ENCODE data around the gene SLC25A3.
A peak's percentile ranks its signal among the peaks of the same experiment; 100 is the strongest.
"Not testable (repeated sequence)": the region's sequence is repeated elsewhere in the genome, so short reads cannot be mapped to it uniquely, and the experiment has no call there.

The SLC25A3 gene

GRCh38 chr12:98592825-98593322, 612 bp upstream of the SLC25A3 start:
- peak in 1 of 3 donors; percentile 3 for DNase-seq
- H3K4me3 ChIP-seq (ENCODE audit: insufficient read depth, low read depth, low read length, poor library complexity, severe bottlenecking): peak overlapping the region; percentile 91
- no peaks in the 10 kb centered on the region for H3K9me3 ChIP-seq (ENCODE audit: control insufficient read depth, low read length)
- no peaks in the 10 kb centered on the region for H3K27me3 ChIP-seq (replicated peaks; ENCODE audit: control insufficient read depth, insufficient read depth, low read length, poor library complexity, severe bottlenecking)
- peaks cover 8% of the 10 kb centered on the region for H3K4me1 ChIP-seq (ENCODE audit: control insufficient read depth, insufficient read depth, low read length, poor library complexity, severe bottlenecking)
- peak overlapping the region; percentile 98 for H3K27ac ChIP-seq (ENCODE audit: insufficient read depth, low read length, poor library complexity, severe bottlenecking)
- peaks cover 14% of the 10 kb centered on the region for H3K36me3 ChIP-seq (ENCODE audit: control insufficient read depth, insufficient read depth, low read length)

GRCh38 chr12:98594050-98594835, 757 bp downstream of the SLC25A3 start:
- peak overlapping the region; percentile 91 for H3K4me3 ChIP-seq (ENCODE audit: insufficient read depth, low read depth, low read length, poor library complexity, severe bottlenecking)
- peak overlapping the region; percentile 98 for H3K27ac ChIP-seq (ENCODE audit: insufficient read depth, low read length, poor library complexity, severe bottlenecking)
- no peak for DNase-seq
- peaks cover 8% of the 10 kb centered on the region for H3K4me1 ChIP-seq (ENCODE audit: control insufficient read depth, insufficient read depth, low read length, poor library complexity, severe bottlenecking)
- no peaks in the 10 kb centered on the region for H3K9me3 ChIP-seq (ENCODE audit: control insufficient read depth, low read length)
- H3K27me3 ChIP-seq (replicated peaks; ENCODE audit: control insufficient read depth, insufficient read depth, low read length, poor library complexity, severe bottlenecking): no peaks in the 10 kb centered on the region
- H3K36me3 ChIP-seq (ENCODE audit: control insufficient read depth, insufficient read depth, low read length): peaks cover 28% of the 10 kb centered on the region

- peak in 2 of 3 donors; percentile 2 for DNase-seq
- peak overlapping the region; percentile 91 for H3K4me3 ChIP-seq (ENCODE audit: insufficient read depth, low read depth, low read length, poor library complexity, severe bottlenecking)
- no peaks in the 10 kb centered on the region for H3K27me3 ChIP-seq (replicated peaks; ENCODE audit: control insufficient read depth, insufficient read depth, low read length, poor library complexity, severe bottlenecking)
- no peaks in the 10 kb centered on the region for H3K9me3 ChIP-seq (ENCODE audit: control insufficient read depth, low read length)
- H3K27ac ChIP-seq (ENCODE audit: insufficient read depth, low read length, poor library complexity, severe bottlenecking): peak overlapping the region; percentile 38
- H3K36me3 ChIP-seq (ENCODE audit: control insufficient read depth, insufficient read depth, low read length): peaks cover 39% of the 10 kb centered on the region
- H3K4me1 ChIP-seq (ENCODE audit: control insufficient read depth, insufficient read depth, low read length, poor library complexity, severe bottlenecking): peaks cover 8% of the 10 kb centered on the region
Observed at GRCh38 chr12:98595243-98595988, 1.9 kb downstream of the SLC25A3 start.

GRCh38 chr12:98597313-98597712, 3.8 kb downstream of the SLC25A3 start:
- H3K36me3 ChIP-seq (ENCODE audit: control insufficient read depth, insufficient read depth, low read length): peaks cover 57% of the 10 kb centered on the region
- not testable (repeated sequence) for H3K9me3 ChIP-seq (ENCODE audit: control insufficient read depth, low read length); DNase-seq; H3K27me3 ChIP-seq (replicated peaks; ENCODE audit: control insufficient read depth, insufficient read depth, low read length, poor library complexity, severe bottlenecking); H3K27ac ChIP-seq (ENCODE audit: insufficient read depth, low read length, poor library complexity, severe bottlenecking); H3K4me3 ChIP-seq (ENCODE audit: insufficient read depth, low read depth, low read length, poor library complexity, severe bottlenecking); H3K4me1 ChIP-seq (ENCODE audit: control insufficient read depth, insufficient read depth, low read length, poor library complexity, severe bottlenecking)

- no peak for DNase-seq
- H3K4me1 ChIP-seq (ENCODE audit: control insufficient read depth, insufficient read depth, low read length, poor library complexity, severe bottlenecking): no peaks in the 10 kb centered on the region
- peaks cover 66% of the 10 kb centered on the region for H3K36me3 ChIP-seq (ENCODE audit: control insufficient read depth, insufficient read depth, low read length)
- no peak overlapping the region for H3K4me3 ChIP-seq (ENCODE audit: insufficient read depth, low read depth, low read length, poor library complexity, severe bottlenecking)
- H3K27ac ChIP-seq (ENCODE audit: insufficient read depth, low read length, poor library complexity, severe bottlenecking): no peak overlapping the region
- no peaks in the 10 kb centered on the region for H3K27me3 ChIP-seq (replicated peaks; ENCODE audit: control insufficient read depth, insufficient read depth, low read length, poor library complexity, severe bottlenecking)
- H3K9me3 ChIP-seq (ENCODE audit: control insufficient read depth, low read length): no peaks in the 10 kb centered on the region
Observed at GRCh38 chr12:98601924-98602323, 8.4 kb downstream of the SLC25A3 start.

- H3K4me1 ChIP-seq (ENCODE audit: control insufficient read depth, insufficient read depth, low read length, poor library complexity, severe bottlenecking): no peaks in the 10 kb centered on the region
- no peaks in the 10 kb centered on the region for H3K27me3 ChIP-seq (replicated peaks; ENCODE audit: control insufficient read depth, insufficient read depth, low read length, poor library complexity, severe bottlenecking)
- DNase-seq: no peak
- H3K9me3 ChIP-seq (ENCODE audit: control insufficient read depth, low read length): no peaks in the 10 kb centered on the region
- peaks cover 24% of the 10 kb centered on the region for H3K36me3 ChIP-seq (ENCODE audit: control insufficient read depth, insufficient read depth, low read length)
- H3K4me3 ChIP-seq (ENCODE audit: insufficient read depth, low read depth, low read length, poor library complexity, severe bottlenecking): no peak overlapping the region
- H3K27ac ChIP-seq (ENCODE audit: insufficient read depth, low read length, poor library complexity, severe bottlenecking): no peak overlapping the region
Observed at GRCh38 chr12:98606359-98606988, 13.0 kb downstream of the SLC25A3 start.

GRCh38 chr12:98610596-98610995, 17.1 kb downstream of the SLC25A3 start:
- Histone ChIP-seq H3K36me3 (ENCODE audit: control insufficient read depth, insufficient read depth, low read length) (no peaks in the 10 kb centered on the region), H3K9me3 (ENCODE audit: control insufficient read depth, low read length) (no peaks in the 10 kb centered on the region), H3K4me1 (ENCODE audit: control insufficient read depth, insufficient read depth, low read length, poor library complexity, severe bottlenecking) (no peaks in the 10 kb centered on the region), H3K27ac (ENCODE audit: insufficient read depth, low read length, poor library complexity, severe bottlenecking) (no peak overlapping the region), H3K4me3 (ENCODE audit: insufficient read depth, low read depth, low read length, poor library complexity, severe bottlenecking) (no peak overlapping the region), H3K27me3 (replicated peaks; ENCODE audit: control insufficient read depth, insufficient read depth, low read length, poor library complexity, severe bottlenecking) (no peaks in the 10 kb centered on the region)
- no peak for DNase-seq

- H3K36me3 ChIP-seq (ENCODE audit: control insufficient read depth, insufficient read depth, low read length): no peaks in the 10 kb centered on the region
- H3K4me3 ChIP-seq (ENCODE audit: insufficient read depth, low read depth, low read length, poor library complexity, severe bottlenecking): no peak overlapping the region
- no peaks in the 10 kb centered on the region for H3K9me3 ChIP-seq (ENCODE audit: control insufficient read depth, low read length)
- no peaks in the 10 kb centered on the region for H3K27me3 ChIP-seq (replicated peaks; ENCODE audit: control insufficient read depth, insufficient read depth, low read length, poor library complexity, severe bottlenecking)
- no peaks in the 10 kb centered on the region for H3K4me1 ChIP-seq (ENCODE audit: control insufficient read depth, insufficient read depth, low read length, poor library complexity, severe bottlenecking)
- DNase-seq: no peak
- no peak overlapping the region for H3K27ac ChIP-seq (ENCODE audit: insufficient read depth, low read length, poor library complexity, severe bottlenecking)
Observed at GRCh38 chr12:98612696-98613334, 19.3 kb downstream of the SLC25A3 start.

- H3K9me3 ChIP-seq (ENCODE audit: control insufficient read depth, low read length): no peaks in the 10 kb centered on the region
- no peaks in the 10 kb centered on the region for H3K27me3 ChIP-seq (replicated peaks; ENCODE audit: control insufficient read depth, insufficient read depth, low read length, poor library complexity, severe bottlenecking)
- no peaks in the 10 kb centered on the region for H3K36me3 ChIP-seq (ENCODE audit: control insufficient read depth, insufficient read depth, low read length)
- no peak for DNase-seq
- no peak overlapping the region for H3K27ac ChIP-seq (ENCODE audit: insufficient read depth, low read length, poor library complexity, severe bottlenecking)
- no peak overlapping the region for H3K4me3 ChIP-seq (ENCODE audit: insufficient read depth, low read depth, low read length, poor library complexity, severe bottlenecking)
- no peaks in the 10 kb centered on the region for H3K4me1 ChIP-seq (ENCODE audit: control insufficient read depth, insufficient read depth, low read length, poor library complexity, severe bottlenecking)
Observed at GRCh38 chr12:98618952-98619351, 25.5 kb downstream of the SLC25A3 start.

Measured in effector memory CD4-positive, alpha-beta T cell (primary cell).